Upper lobe of left lung (tissue), 6 donors: Measurements from ENCODE around the gene CD68. TPM values are rescaled to one million over a fixed set of nuclear protein-coding genes. Genes with fewer than 3 reads are reported as not detected.
A peak's percentile ranks its signal among the peaks of the same experiment; 100 is the strongest.

ENCODE experiments used
- ATAC-seq, 2 donors: fragments of 200-7000 bp; cut with Tn5 transposase; one replicate each; pipeline ENCODE4 v1.9.1; 2022; ENCODE audit warnings: mild to moderate bottlenecking in 2 of 2, moderate library complexity in 2 of 2; ENCODE audit not compliant: low FRiP score in 2 of 2
- DNase-seq, 2 donors: peaks; one replicate each; pipeline ENCODE4 v3.0.0-alpha.2; 2019 to 2020
- H3K27ac ChIP-seq, 4 donors: fragments of 200-600 bp; sonication (generic); one replicate each; pipeline ENCODE4 v1.5.1; 2016 to 2019
- H3K27me3 ChIP-seq, 4 donors: fragments of 200-600 bp; sonication (generic); one replicate each; pipeline ENCODE4 v1.5.1; 2017 to 2019
- H3K36me3 ChIP-seq, 4 donors: fragments of 200-600 bp; sonication (generic); one replicate each; pipeline ENCODE4 v1.5.1; 2016 to 2019
- H3K4me1 ChIP-seq, 4 donors: fragments of 200-600 bp; sonication (generic); one replicate each; pipeline ENCODE4 v1.5.1; 2018 to 2019
- H3K4me3 ChIP-seq, 4 donors: fragments of 200-600 bp; sonication (generic); one replicate each; pipeline ENCODE4 v1.5.1; 2017 to 2019; ENCODE audit warnings: mild to moderate bottlenecking in 2 of 4, moderate library complexity in 1 of 4
- H3K9me3 ChIP-seq, 4 donors: fragments of 200-600 bp; sonication (generic); one replicate each; pipeline ENCODE4 v1.5.1; 2018 to 2019
- CTCF ChIP-seq, 6 experiments: fragments of 450-650 bp in 4 of 6; fragments of 200-600 bp in 2 of 6; sonication (generic) in 2 of 6; IDR thresholded peaks; one replicate each; pipeline ENCODE4 v1.5.1; 2016 to 2019; ENCODE audit warnings: antibody characterized with exemption in 6 of 6
- EP300 ChIP-seq, 4 donors: sonication (generic); formaldehyde crosslinking; IDR thresholded peaks; one replicate each; pipeline ENCODE4 v1.5.1; 2017; ENCODE audit warnings: antibody characterized with exemption in 4 of 4, control low read depth in 2 of 4
- POLR2A ChIP-seq, 4 donors: fragments of 450-650 bp; IDR thresholded peaks; one replicate each; pipeline ENCODE4 v1.5.1; 2016 to 2017; ENCODE audit warnings: antibody characterized with exemption in 4 of 4, mild to moderate bottlenecking in 2 of 4
- POLR2AphosphoS5 ChIP-seq, 2 donors: sonication (generic); formaldehyde crosslinking; IDR thresholded peaks; one replicate each; pipeline ENCODE4 v1.5.1; 2017; ENCODE audit warnings: antibody characterized with exemption in 2 of 2
- WGBS, 2 donors: methylation state at CpG; one replicate each; pipeline ENCODE4 v1.1.5; 2017 to 2018; 5-methylcytosine and 5-hydroxymethylcytosine counted together
- total RNA-seq, 6 donors: library from RNA; depleted of rRNA in 4 of 6; stranded (reverse); fragments of >200 nt in 4 of 6; gene quantifications; one replicate each; pipeline versions ENCODE4 v1.1.0 to v1.2.1, GENCODE V29; 2016 to 2021
- donor health status: DM: no; HTN: no; CAD: no; lungs with moderate emphysema.
- donor health status: DM: no; HTN: yes; CAD: no; lungs with severe emphysema.

Gene CD68
- total RNA-seq, 6 donors from 2014 or later = 76.5 to 500 (median 260) TPM

- TF ChIP-seq EP300 (IDR thresholded peaks at IDR 0.05) = no peak
- TF ChIP-seq POLR2A (IDR thresholded peaks at IDR 0.05) = no peak
- no peak for TF ChIP-seq POLR2AphosphoS5 (IDR thresholded peaks at IDR 0.05)
- no peak for TF ChIP-seq CTCF (IDR thresholded peaks at IDR 0.05)
- H3K27ac ChIP-seq = peak overlapping the region in 3 of 4 donors; percentile 84 to 96 (median 93)
- H3K27me3 ChIP-seq = no peaks in the 10 kb centered on the region
- peaks cover 0 to 4% (median 0%) of the 10 kb centered on the region in 4 donors for H3K36me3 ChIP-seq
- H3K4me3 ChIP-seq = no peak overlapping the region
- no peak for DNase-seq
- ATAC-seq = no peak
- H3K9me3 ChIP-seq = no peaks in the 10 kb centered on the region
- H3K4me1 ChIP-seq = peaks cover 18 to 34% (median 18%) of the 10 kb centered on the region in 4 donors
- WGBS, 2 donors = 74 to 75% methylated on average over 5 to 6 of the region's 6 CpGs
Measured at GRCh38 chr17:7550344-7550743, 29.1 kb upstream of the CD68 start.

- H3K36me3 ChIP-seq = peaks cover 0 to 4% (median 0%) of the 10 kb centered on the region in 4 donors
- no peak overlapping the region for H3K4me3 ChIP-seq
- H3K27ac ChIP-seq = peak overlapping the region in 3 of 4 donors; percentile 63 to 96 (median 69)
- DNase-seq (no peak), ATAC-seq (no peak)
- peaks cover 18 to 34% (median 19%) of the 10 kb centered on the region in 4 donors for H3K4me1 ChIP-seq
- 84 to 93% methylated on average over 4 of the region's 4 CpGs for WGBS, 2 donors
- no peak for TF ChIP-seq EP300 (IDR thresholded peaks at IDR 0.05)
- TF ChIP-seq POLR2AphosphoS5 (IDR thresholded peaks at IDR 0.05) = no peak
- TF ChIP-seq CTCF (IDR thresholded peaks at IDR 0.05) = no peak
- no peak for TF ChIP-seq POLR2A (IDR thresholded peaks at IDR 0.05)
- H3K9me3 ChIP-seq = no peaks in the 10 kb centered on the region
- no peaks in the 10 kb centered on the region for H3K27me3 ChIP-seq
Measured at GRCh38 chr17:7551396-7551795, 28.0 kb upstream of the CD68 start.

GRCh38 chr17:7552621-7553051 is 26.8 kb upstream of the CD68 start:
- peaks cover 0 to 4% (median 0%) of the 10 kb centered on the region in 4 donors for H3K36me3 ChIP-seq
- peak in 1 of 4 donors; percentile 59 for TF ChIP-seq POLR2A (IDR thresholded peaks at IDR 0.05)
- TF ChIP-seq CTCF (IDR thresholded peaks at IDR 0.05) = no peak
- peak in 1 of 2 donors; percentile 28 for TF ChIP-seq POLR2AphosphoS5 (IDR thresholded peaks at IDR 0.05)
- no peak overlapping the region for H3K4me3 ChIP-seq
- WGBS, 2 donors = 55 to 70% methylated on average over 6 of the region's 6 CpGs
- peaks cover 26 to 45% (median 31%) of the 10 kb centered on the region in 4 donors for H3K4me1 ChIP-seq
- DNase-seq (peak in 1 of 2 donors; percentile 40), ATAC-seq (peak in 1 of 2 donors; percentile 56)
- H3K27ac ChIP-seq = peak overlapping the region in 3 of 4 donors; percentile 63 to 73 (median 69)
- no peaks in the 10 kb centered on the region for H3K9me3 ChIP-seq
- no peaks in the 10 kb centered on the region for H3K27me3 ChIP-seq

- peak overlapping the region; percentile 41 to 70 (median 61) for H3K27ac ChIP-seq
- 88 to 95% methylated on average over 1 of the region's 1 CpG for WGBS, 2 donors
Measured at GRCh38 chr17:7553356-7553755, 26.1 kb upstream of the CD68 start.

More at GRCh38 chr17:7553356-7553755, 26.1 kb upstream of the CD68 start:
- no peak overlapping the region for H3K4me3 ChIP-seq
- DNase-seq (no peak), ATAC-seq (no peak)
- peaks cover 0 to 4% (median 0%) of the 10 kb centered on the region in 4 donors for H3K36me3 ChIP-seq
- no peak for TF ChIP-seq CTCF (IDR thresholded peaks at IDR 0.05)
- no peak for TF ChIP-seq POLR2A (IDR thresholded peaks at IDR 0.05)
- TF ChIP-seq EP300 (IDR thresholded peaks at IDR 0.05) = no peak
- no peak for TF ChIP-seq POLR2AphosphoS5 (IDR thresholded peaks at IDR 0.05)
- H3K4me1 ChIP-seq = peaks cover 26 to 46% (median 33%) of the 10 kb centered on the region in 4 donors
- no peaks in the 10 kb centered on the region for H3K9me3 ChIP-seq
- H3K27me3 ChIP-seq = no peaks in the 10 kb centered on the region
